Activated CD8-positive, alpha-beta memory T cell treated with anti-CD3 and anti-CD28 coated beads, Interleukin-2, amount 50 U/mL, for 1 hour (primary cell): Measurements from ENCODE around the gene SNRPD2.

Experiments used
- DNase-seq: peaks from one replicate; pipeline ENCODE4 v3.0.0-alpha.2; 2020; ENCODE audit errors: extremely low read depth

The SNRPD2 gene

GRCh38 chr19:45657520-45658167, 34.1 kb downstream of the SNRPD2 start:
- DNase-seq, result no peak

DNA sequence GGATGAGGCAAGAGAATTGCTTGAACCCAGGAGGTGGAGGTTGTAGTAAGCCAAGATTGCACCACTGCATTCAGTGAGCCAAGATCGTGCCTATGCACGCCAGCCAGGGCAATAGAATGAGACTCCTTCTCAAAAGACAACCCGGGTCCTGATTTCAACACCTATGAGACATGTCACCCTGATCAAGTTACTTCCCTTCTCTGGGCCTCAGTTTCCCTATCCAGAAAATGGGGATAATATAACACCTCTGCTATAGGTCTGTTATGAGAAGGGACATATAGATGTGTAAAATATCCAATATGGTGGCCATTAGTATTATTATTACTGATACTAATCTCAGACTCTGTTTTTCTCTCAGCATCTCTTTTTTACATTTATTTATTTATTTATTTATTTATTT, 36.7 kb downstream of the SNRPD2 start:
- DNase-seq, result no peak

DNA sequence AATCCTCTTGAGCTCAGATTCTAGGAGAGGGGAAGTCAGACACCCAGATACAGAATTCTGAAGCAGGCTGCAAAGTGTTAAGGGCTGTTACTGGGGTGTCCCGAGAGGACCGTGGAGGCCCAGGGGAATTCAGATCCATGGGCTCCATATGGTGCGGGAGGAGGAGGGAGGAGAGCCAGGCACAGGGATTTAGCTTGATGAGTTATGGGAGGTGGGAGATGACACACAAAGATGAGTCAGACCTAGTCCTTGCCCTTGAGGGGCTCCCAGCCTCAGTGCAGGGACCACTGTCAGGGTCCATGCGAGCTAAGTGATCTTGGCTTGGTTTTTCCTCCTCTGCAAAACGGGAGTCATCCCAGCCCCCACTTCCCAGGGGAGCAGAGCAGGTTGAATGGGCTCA, 38.1 kb downstream of the SNRPD2 start:
- DNase-seq, result no peak

DNA sequence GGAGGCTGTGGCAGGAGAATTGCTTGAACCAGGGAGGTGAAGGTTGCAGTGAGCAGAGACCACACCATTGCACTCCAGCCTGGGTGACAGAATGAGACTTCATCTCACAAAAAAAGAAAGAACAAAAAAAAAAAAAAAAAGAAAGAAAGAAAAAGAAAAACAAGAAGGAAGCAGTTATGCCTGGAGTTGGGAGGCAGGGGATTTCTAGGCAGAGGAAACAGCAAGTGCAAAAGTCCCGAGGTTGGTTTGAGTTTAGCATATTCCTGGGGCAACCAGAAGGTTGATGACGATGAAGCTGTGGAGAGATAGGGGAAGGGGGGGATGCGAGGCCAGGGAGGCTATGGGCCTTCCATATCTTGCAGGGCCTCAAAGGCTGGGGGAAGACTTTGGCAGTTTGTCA, 41.0 kb downstream of the SNRPD2 start:
- DNase-seq, result no peak

GRCh38 chr19:45646345-45646698, 45.4 kb downstream of the SNRPD2 start:
- no peak for DNase-seq

- DNase-seq, result no peak
These were observed 46.0 kb downstream of the SNRPD2 start for GRCh38 chr19:45645631-45646344.

- DNase-seq, result no peak
These were observed 46.6 kb downstream of the SNRPD2 start for GRCh38 chr19:45645068-45645630.

GRCh38 chr19:45643927-45644771, 47.6 kb downstream of the SNRPD2 start:
- no peak for DNase-seq

DNA sequence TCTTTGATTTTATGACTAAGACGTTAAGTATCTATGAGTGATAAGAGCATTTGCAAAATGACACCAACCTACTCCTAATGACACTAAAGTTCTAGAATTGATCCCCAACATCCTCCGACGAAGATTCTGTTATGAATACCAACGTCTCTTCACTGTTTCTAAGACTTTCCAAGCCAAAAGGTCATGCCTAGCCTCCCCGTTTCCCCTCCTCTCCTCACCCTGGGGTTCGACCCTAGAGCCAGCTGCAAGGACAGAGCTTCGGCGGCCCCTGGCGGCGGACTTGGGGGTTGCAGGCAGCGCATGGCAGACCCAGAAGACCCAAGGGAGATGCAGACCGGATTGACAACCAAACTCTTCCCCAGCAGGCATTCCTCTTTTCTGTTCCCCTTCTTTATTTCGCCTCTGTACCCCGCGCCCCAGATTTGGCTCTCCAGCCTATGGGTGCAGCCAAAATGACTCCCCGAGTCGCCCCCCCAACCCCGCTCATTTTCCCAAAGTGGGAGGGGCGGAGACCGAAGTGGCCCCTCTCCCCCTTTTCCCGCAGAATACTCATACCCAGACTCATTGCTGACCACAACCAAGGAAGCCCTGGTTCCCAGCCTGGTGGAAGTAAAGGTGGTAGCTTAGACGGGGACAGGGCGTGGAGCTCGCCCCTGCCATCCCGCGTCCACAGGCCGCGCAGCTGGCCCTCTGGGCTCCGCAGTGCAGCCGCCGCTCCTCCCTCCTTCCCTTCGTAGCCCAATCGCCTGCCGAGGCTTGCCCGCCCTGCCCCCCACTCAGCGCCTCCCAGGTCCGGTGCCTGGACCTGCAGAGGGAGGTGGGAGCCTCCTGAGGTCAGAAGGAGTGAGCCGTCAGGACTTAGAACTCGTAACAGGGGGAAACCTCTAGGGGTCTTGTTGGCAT, 48.5 kb downstream of the SNRPD2 start:
- peak; percentile 67 for DNase-seq

- no peak for DNase-seq
These were observed 50.3 kb downstream of the SNRPD2 start for GRCh38 chr19:45641274-45642105.

- no peak for DNase-seq
These were observed 50.9 kb downstream of the SNRPD2 start for GRCh38 chr19:45640849-45641273.

- no peak for DNase-seq
These were observed 52.6 kb downstream of the SNRPD2 start, which contains the start of gene EML2 for GRCh38 chr19:45638930-45639729. Gene EML2, minus strand, starts transcription at chr19:45639397. Its CDS starts 21 bp downstream, at chr19:45639376.

DNA sequence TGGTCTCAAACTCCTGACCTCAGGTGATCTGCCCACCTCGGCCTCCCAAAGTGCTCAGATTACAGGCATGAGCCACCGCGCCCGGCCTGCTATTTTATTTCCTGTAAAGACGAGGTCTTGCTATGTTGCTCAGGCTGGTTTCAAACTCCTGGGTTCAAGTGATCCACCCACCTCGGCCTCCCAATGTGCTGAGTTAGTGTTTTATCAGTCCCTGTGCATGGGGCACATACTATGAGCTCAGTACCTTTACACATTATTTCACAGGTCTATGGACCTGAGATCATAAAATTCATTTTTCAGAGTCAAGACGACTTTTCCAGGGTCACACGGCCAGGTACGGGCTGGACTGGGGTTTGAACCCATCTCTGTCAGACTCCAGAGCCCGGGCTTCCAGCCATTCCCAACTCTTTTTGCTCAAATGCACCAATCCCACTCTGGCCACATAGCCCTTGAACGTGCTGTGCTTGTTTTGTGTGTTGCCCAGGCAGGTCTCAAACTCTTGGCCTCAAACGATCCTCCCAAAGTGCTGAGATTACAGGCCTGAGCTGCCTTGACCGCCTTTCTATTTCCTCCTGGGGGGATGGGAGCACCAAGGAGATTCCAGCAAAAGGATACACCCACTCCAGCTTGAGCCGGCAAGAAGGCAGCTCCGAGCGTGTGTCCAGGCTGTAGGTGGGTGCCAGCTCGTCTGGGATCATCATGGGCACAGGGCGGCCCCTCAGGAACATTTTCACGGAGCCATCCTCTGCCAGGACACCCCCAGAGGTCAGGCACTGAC, 53.7 kb downstream of the SNRPD2 start:
- DNase-seq, result no peak
